ENCODE data around the gene OR13C5. TPM values are rescaled to one million over a fixed set of nuclear protein-coding genes. Genes with fewer than 3 reads are reported as not detected.

Gene OR13C5
- total RNA-seq, 1 donor from 2014 or later, result not detected

- DNase-seq (ENCODE audit: low spot score), result no peak
Observed at GRCh38 chr9:104553261-104553660, 46.0 kb downstream of the OR13C5 start.

Other genes starting within 250 kb of the OR13C5 start
- not detected for gene OR13F1, start 95.2 kb downstream of the OR13C5 start, total RNA-seq
- not detected for gene OR13C4, start 72.2 kb downstream of the OR13C5 start, total RNA-seq
- not detected for gene OR13C3, start 62.6 kb downstream of the OR13C5 start, total RNA-seq
- gene OR13C8, start 30.2 kb downstream of the OR13C5 start, total RNA-seq, result not detected
- not detected for gene OR13C2, start 6.2 kb upstream of the OR13C5 start, total RNA-seq
- gene OR13C9, start 18.8 kb upstream of the OR13C5 start, total RNA-seq, result not detected
- not detected for gene OR13D1, start 95.1 kb upstream of the OR13C5 start, total RNA-seq
- 25.1 TPM for gene NIPSNAP3A, start 148.3 kb upstream of the OR13C5 start, total RNA-seq
- gene NIPSNAP3B, start 164.7 kb upstream of the OR13C5 start, total RNA-seq, result 9.3 TPM

All from mesenteric fat pad (tissue), 1 donor.